HG03196 (cell line): ENCODE results near the gene TIAM1.

ENCODE experiments used
- ATAC-seq: cut with Tn5 transposase; IDR thresholded peaks from one replicate; pipeline ENCODE4 v1.9.1; 2021; ENCODE audit not compliant: unreplicated experiment

Gene TIAM1

DNA sequence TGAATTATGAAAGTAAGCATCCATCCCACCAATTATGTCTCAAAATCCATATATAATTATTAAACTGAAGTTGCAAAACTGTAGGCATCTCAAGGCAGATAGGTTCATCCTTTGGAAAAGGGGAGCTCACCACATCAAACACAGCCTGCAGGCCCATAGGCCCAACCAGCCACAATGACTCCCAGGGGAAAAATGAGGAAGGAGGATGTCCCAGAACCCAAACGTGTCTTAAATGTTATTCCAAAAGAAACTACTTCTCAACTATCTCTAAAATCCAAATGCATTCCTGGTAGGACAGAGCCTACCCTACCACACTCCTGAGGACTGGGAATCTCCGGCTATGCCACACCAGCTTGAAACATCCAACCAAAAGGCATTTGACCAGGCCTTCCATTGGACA, 12.8 kb downstream of the TIAM1 start:
- no peak for ATAC-seq

DNA sequence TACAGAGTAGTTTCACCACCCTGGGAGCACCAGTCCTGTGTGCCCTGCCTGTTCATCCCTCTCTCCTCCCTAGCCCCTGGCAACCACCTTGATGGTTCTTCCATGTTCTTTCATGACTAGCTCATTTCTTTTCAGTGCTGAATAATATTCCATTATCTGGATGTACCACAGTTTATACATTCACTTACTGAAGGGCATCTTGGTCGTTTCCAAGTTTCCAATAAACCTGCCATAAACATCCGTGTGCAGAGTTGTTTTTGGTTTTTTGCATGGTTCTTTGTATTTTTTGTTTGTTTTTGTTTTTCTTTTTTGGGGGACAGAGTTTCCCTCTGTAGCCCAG, 13.9 kb downstream of the TIAM1 start:
- ATAC-seq: no peak

DNA sequence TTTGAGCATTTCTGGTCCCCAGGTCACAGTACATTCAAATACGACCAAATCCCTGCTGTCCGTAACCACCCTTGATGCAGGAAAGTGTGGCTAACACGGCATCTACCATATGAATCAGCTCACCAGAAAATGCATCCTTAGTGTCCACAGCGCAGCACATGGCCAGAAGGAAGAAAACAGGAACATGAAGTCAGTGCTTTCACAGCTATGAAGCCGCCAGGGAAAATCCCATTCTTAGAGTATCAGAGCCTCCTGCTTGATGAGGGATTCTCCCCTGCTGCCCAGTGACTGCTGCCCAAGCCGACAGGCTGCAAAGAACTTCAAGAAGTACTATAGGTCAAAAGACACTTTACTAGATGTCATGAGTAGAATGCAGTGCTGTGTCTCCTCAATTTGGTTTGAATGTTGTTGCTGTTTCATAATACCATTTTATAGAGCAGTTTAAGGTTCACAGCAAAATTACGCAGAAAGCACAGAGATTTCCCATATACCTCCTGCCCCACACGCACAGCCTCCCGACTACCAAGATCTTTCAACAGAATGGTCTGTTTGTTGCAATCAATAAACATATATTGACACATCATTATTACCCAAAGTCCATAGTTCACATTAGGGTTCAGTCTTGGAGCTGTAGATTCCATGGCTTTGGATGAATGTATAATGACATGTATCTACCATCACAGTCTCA, 14.5 kb downstream of the TIAM1 start:
- ATAC-seq: no peak

DNA sequence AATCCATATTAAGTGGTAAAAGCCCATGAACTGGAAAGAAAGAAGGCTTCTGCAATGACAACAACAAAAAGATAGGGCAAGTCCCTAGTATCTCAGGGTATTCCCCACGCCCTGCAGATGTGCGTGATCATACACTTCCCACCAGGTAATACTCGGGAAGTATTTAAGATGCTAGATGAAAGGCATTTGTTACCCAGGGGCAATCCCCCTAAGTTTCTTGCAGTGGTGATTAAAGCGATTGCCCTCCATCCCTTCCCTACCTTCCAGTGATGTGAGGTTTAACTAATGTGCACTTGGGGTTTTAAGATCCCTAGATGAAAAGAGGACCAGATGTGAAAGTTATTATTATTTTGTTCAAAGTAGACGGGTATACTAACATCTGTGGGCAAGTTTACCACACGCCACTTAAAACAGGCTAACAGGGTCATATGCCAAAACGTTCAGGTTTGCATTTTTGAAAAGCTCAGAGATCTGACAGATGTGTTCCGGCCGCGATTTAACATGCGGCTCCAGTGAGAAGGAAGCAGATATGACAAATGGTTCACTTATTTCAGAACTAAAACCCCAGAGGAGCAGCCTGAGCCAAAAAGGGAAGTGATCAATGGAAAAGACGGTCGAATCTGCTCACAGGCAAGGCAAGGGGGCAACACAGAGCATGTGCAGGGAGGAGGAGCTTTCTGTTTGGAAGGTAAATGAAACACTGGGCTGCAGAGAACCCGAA, 17.4 kb downstream of the TIAM1 start:
- ATAC-seq: peak; percentile 98

DNA sequence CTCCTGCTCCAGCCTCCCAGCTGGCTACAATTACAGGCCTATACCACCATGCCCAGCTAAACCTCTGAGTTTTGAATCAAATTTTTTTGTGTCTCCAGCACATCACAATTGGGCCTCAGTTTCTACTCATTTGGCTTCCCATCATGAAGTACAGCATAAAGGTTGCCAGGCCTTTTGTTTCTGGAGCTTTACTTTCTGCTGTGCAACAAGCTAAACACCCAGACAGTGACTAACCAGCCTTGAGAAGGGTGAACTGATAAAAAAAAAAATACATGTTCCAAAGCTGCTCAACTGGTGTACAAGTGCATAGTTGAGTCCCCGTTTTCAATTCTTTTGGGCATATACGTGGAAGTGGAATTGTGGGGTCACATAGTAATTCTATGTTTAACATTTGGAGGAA, 25.1 kb downstream of the TIAM1 start:
- ATAC-seq: no peak

DNA sequence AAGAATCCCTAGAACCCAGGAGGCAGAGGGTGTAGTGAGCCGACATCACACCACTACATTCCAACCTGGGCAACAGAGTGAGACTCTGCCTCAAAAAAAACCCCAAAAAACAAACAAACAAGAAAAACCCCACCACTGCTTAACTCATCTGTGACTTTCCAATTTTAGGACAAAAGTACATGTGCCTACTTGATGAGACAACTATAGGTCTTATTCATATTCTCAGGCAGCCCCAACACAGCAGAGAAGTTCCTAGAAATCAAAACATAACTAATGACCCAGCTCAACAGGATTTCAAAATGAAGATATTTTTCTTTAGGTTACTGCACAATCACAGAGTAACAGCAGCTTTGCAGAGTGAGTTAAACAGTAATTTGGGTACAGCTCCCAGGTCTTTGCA, 26.4 kb downstream of the TIAM1 start:
- no peak for ATAC-seq

DNA sequence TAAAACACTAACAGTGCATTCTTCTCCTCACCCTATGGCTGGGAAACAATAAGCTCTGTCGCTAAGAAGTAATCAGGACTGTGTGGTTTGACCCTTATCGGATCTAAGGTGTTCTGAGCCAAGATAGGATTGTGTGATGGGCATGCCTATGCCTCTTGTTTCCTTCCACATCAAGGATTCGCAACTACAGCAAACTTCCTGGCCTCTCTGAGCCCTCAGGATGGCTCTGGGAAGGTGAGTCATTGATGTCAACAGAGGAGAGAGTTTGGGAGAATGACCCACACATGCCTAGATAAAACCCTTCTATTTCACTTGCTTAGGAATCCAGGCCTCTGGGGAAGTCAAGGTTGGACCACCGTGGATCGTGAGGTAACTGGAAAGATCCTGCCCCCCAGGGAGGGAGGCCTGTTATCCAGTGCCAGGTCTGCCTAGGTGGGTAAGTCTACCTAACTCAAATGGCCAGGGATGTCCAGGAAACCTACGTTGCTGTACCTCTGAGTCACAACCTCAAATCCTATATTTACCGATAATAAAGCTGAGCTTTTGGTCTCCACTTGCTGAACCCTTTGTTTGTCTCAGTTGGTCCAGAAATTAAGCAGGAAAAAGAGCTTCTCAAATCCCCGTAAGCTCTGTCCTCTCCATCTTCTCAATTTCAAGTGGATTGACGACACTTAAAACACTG, 27.4 kb downstream of the TIAM1 start:
- ATAC-seq: no peak

DNA sequence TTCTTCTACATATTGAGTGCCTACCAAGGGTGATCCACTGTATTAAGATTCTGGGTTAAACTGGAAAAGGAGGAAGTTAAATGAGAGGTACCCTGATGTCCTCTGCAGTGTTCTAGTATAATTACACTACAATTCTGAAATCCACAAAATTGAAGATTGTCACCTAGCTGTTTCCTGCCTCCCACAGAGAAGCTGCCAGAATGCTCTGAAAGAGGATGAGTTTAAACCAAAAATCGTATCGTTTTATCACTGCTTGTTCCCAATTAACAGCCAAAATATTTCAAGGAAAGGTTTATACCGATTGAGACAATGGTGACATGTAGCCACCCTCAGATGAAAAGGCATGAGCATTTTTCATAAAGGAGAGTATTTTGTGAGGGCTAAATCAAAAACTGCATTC, 28.0 kb downstream of the TIAM1 start:
- ATAC-seq: no peak

DNA sequence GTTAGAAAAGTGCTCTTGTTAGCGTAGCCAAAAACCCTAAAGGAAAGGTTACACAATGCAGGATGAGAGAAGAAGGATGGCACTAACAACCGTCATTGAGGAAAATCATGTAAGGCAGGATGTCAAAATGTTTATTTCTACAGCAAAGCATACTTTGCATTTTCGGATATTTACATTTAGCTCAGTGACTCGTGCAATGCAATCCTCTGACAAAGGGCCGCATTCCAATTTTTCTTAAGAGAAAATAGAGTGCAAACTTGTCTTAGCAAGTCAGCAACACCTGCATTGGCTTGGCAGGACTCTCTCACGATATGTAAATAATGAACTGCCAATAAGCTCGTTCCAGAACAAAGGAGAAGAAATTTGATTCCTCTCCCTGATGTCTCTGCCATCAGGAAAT, 33.3 kb downstream of the TIAM1 start:
- no peak for ATAC-seq

DNA sequence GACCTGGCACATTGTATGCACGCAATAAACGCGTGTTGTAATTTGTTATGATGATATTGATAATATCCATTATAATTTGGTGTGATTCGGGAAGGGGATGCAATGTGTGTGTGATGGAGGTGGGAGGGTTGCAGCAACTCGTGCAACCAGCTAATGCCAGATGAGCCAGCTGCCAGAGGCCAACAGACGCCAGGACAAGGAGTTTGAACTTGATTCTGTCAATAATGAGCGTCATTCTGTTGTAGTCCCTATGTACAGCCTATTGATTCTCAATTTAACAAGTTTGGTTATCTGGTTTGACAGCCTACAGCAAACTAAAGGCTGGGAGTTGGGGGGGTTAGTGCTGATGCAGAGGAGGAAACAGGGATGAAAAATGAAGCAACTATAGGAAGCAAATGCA, 35.5 kb downstream of the TIAM1 start:
- no peak for ATAC-seq

DNA sequence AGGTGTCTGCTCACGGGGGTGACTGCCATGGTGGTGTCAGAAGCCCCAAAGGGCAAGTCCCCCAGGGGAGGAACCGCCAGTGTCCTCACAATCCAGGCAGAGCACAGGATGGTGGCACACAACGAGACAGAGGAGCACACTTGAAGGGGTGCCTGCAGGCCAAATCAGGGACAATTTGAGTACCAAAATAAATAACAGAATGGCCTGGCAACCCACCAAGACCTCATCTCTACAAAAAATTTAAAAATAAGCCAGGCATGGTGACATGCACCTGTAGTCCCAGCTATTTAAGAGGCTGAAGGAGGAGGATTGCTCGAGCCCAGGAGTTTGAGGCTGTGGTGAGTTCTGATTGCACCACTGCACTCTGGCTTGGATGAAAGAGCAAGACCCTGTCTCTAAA, 38.2 kb downstream of the TIAM1 start:
- no peak for ATAC-seq

DNA sequence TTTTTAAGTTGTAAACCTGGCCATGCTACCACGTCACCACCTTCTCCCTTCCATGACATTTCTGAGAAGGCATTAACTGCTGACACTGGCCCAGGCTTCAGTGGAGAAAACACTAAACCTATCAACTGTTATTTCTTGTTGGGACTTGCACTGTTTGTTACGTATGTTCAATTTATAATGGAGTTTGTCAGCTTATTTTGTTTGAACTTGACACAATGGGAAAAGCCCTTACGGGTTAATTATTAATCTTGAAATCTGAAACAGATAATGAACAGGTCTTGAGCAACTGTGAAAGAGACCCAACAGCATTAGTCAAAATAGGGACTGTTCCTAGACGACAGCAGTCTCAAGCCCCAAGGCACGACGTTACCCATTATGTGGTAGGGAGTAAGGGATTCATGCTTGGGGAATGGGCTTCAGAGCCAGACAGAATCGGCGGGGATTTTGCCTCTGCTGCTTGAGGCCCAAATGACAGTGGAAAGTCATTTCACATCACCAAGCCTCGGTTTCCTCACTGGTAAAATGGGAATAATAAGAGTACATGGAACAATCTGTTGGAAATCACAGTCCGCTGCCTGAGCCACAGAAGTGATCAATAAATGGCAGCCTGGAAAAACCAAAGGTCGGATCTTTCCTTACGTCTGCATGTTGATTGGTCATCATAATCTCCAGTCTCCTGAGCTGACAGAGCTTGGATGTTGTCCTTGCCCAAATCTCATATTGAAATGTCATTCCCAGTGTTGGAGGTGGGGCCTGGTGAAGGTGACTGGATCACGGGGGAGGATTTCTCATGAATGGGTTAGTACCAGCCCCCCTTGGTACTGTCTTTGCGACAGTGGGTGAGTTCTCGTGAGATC, 44.5 kb downstream of the TIAM1 start:
- ATAC-seq: no peak

DNA sequence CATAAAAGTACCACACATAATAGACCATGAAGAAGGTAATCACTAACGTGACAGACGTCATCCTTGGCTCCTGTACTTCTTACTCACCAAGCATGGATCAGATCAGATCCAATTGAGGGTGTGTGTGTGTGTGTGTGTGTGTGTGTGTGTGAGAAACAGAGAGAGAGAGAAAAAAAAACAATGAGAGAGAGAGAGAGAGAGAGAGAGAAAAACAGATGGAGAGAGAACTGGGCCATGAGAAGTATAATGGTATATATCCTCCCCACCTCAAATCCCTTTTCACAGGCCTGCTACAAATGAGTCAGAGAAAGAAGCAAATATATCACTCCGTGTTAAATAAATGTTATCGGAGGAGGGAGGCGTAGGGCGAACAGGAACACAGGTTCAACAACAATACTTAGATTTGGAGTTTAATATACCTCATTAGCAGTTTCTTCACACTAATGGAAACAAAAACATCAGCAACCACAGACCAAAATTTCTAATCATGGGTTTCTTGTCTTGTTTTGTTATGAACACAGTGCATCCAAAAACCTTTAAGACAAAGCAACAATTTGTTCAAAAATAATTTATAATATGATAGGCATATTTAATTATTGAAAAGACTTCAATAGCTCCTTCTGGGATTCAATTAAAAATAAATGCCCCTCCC, 45.3 kb downstream of the TIAM1 start:
- ATAC-seq: no peak

DNA sequence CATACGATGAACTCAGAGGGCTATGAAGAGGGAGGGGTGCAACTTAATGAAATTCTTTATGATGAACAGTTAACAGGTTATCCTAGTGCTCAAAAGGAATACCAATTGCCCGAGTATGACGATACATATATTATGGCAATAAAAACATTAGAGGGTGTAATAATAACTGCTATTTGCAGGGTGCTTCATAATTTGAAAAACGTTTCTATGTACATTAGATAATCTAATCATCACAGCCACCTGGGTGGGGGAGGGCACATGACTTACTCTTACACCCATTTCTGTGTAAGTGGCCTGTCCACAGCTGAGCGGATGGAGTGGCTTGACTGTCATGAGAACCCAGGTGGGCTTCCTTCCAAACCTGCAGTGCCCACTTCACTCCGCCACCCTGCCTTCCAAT, 46.3 kb downstream of the TIAM1 start:
- ATAC-seq: no peak

DNA sequence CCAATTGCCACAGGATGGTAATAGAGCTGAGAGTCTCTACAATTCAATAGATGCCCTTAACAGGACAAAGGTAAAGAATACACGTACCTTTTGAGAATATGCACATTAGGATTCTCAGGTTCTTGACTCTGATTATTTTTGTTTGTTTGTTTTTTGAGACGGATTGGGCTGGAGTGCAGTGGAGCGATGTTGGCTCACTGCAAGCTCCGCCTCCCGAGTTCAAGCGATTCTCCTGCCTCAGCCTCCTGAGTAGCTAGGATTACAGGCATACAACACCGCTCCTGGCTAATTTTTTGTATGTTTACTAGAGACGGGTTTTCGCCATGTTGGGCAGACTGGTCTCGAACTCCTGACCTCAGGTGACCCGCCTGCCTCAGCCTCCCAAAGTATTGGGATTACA, 48.4 kb downstream of the TIAM1 start:
- ATAC-seq: no peak

DNA sequence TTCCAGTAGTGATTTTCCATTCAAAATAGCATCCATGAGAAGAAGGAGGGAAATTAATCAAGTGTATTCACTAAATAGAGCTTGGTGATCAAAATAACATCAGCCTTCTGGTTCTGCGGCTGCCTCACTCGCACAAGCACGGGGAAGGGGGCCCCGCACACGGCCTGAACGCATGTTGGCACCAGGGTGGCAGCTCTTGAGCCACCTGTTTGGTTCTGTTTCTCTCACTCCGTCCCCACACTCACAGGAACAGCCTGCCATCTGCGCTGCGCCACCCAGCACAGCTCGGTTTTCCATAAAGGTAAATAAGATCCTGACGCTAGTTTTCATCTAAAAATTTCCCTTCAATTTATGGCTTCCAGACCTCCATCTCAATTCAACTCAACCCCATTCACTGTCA, 49.4 kb downstream of the TIAM1 start:
- ATAC-seq: no peak

DNA sequence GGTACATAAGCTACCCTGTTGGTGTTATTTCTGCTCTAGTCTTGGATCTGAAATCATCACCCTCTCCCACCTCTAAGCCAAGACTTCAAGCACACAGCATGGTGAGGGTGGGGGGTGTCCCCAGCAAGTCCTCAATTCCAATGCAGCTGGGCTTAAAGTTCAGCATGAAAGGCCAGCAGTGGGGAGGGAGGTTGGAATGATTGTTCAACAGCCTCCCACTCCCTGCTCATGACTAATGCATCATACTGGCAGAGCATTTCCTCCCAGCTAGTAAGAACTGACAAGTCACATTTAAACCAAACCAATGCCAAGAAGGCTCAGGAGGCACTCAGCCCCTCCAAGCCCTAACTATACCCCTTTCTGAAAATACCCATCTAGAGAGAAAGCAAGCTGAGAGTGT, 50.1 kb downstream of the TIAM1 start:
- no peak for ATAC-seq

DNA sequence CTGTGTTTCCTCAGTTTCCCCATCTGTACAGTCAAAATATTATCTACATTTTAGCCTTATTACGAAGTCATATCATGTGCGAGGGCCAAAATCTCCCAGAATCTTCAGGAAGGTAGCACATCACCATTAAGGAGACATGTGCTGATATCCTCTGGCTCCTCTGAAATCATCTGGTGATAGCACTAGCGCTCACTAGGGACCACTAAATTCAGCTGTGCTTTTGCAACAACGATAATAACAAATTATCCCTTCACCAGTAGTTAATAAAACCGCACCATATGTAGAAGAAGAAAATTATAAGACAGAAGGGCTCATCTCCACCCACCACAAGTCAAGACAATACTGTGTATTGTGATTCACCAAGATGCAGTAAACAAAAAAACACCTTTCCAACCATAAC, 53.3 kb downstream of the TIAM1 start:
- ATAC-seq: no peak

DNA sequence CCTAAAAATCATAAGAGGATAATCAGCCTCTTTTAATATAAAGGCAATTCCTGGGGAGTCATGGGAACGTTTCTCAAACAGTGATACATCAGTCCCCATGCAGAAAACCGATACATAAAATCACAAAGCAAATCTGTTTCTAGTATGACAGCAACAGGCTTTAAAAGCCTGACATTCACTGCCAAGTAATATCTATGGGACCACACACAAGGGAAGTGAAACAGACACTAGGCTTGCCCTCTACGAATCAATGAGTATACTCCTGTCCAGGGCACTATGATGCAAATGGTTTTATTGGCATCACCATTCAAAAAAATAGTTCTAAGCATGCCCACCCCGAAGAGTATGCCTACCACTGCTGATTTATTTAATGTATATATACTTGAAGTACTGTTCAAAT, 54.4 kb downstream of the TIAM1 start:
- ATAC-seq: no peak

DNA sequence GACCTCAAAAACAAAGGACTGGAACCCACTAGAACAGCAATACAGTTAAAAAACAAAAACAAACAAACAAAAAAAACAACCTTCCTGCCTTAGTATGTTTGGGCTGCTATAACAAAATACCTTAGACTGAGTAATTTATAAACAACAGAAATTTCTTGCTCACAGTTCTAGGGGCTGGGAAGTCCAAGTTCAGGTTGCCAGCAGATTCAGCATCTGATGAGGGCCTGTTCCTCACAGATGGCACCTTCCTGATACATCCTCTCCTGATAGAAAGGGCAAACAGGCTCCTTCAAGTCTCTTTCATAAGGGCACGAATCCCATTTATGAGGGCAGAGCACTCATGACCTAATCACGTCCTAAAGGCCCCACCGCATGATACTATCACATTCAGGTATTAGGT, 55.9 kb downstream of the TIAM1 start:
- no peak for ATAC-seq

DNA sequence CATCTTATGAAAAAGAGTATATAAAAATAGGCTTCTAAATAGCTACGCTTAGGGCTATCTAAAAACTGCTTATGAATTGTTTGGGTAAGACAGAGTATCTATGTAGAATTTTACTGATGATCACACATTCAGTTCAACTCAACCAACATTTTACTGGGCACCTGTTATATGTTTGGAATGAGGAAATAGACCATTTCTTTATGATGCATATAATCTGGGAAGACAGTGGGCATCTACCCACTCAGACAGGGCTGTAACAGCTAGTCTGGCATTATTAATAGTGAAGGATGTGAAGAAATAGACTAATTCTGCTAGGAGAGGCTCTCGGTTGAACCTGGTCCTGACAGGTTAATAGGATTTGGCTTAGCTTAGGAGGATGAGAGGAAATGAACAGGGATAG, 56.9 kb downstream of the TIAM1 start:
- ATAC-seq: no peak
